Posterior vena cava (tissue), 2 donors: Measurements from ENCODE around the gene LMBRD2. TPM values are rescaled to one million over a fixed set of nuclear protein-coding genes. Genes with fewer than 3 reads are reported as not detected.
"Not testable (repeated sequence)": the region's sequence is repeated elsewhere in the genome, so short reads cannot be mapped to it uniquely, and the experiment has no call there.

Source experiments
- DNase-seq: peaks from one replicate; pipeline ENCODE4 v3.0.0-alpha.2; 2020; ENCODE audit warnings: low spot score
- intact Hi-C, 2 donors: fragments of 100-400 bp; cut with DNase I; formaldehyde crosslinking; loops; one replicate each; pipeline versions ENCODE4 v1.14.1 to v1.14.2; 2022 to 2023
- total RNA-seq, 2 donors: library from RNA; stranded (reverse); fragmentation: NEBNext Ultra II Directional; extraction: Animal tissue kit (Norgen Biotek cat#: 25700); gene quantifications; one replicate each; pipeline ENCODE4 v1.2.1, GENCODE V29; 2021
- donor health status: DM: yes; HTN: yes; CAD: no.
- donor health status: DM: yes; HTN: yes; CAD: no.

Gene LMBRD2
- total RNA-seq, 2 donors from 2014 or later, result 12.3 to 14.9 TPM

GRCh38 chr5:36129666-36130065, 22.0 kb downstream of the LMBRD2 start:
- DNase-seq, intact Hi-C loops: not testable (repeated sequence)

DNA sequence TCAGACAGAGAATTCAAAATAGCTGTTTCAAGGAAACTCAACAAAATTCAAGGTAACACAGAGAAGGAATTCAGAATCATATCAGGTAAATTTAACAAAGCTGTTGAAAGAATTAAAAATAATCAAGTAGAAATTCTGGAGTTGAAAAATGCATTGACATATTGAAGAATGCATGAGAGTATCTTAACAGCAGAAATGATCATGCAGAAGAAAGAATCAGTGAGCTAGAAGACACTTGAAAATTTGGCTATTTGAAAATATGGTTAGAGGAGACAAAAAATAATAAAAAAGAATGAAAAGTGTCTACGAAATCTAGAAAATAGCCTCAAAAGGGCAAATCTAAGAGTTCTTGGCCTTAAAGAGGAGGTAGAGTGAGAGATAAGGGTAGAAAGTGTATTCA, 22.9 kb downstream of the LMBRD2 start:
- intact Hi-C loops, result no loop called here
- DNase-seq, result no peak

DNA sequence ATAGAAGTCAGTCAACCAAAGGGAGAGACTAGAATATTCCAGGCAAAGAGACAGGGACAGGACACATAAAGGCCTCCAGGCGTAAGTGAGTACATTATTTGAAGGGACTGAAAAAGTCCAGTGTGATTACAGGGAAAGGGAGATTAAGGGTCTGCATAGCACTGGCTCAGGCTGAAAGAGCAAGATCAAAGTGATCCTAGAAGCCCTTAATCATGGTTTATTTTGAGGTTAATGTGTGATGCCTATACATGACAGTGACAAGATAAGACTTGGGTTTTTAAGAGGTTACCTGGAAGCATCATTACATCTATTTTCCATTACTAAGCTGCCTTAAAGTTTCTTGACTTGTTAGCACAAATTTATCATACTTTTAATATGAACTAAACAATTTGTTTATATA, 25.8 kb downstream of the LMBRD2 start:
- intact Hi-C loops, result no loop called here
- DNase-seq, result no peak

DNA sequence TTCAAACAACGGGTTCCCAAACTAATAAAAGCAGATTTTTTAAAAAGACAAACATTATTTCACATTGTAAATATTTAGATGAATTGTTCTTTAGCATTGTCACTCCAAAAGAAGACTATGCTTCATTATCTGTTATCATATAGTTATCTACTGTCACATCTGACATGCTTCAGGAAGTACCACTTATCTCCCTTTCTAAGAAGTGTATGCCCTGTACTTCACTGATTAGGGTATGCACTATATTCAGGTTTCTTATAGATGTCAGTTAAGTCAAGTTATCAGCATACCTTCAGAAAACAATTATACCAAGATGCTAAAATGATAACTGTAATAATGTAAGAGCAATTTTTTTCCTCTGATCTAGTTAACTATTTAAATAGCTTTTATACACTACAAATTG, 40.4 kb downstream of the LMBRD2 start:
- no peak for DNase-seq
- intact Hi-C loops, result no loop called here

- no peak for DNase-seq
- intact Hi-C loops, result no loop called here
These were observed 42.8 kb downstream of the LMBRD2 start for GRCh38 chr5:36108758-36109460.

DNA sequence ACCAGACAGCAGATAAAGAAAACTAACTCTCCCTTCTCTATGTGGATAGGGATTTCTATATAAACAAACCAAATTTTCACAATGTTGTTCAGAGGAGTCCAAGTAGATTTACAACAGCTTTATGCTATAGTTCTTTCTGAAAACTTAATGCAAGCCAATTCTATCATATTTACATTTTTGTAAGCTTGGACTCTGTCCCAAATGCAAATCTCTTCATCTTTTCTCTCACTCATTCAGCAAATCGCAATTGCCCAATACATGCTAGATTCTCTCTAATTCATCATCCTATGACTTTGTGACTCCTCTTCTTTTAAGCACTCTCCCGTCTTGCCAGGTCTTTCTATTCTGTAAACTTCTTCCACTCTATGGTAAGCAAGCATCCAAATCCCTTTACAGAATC, 45.9 kb downstream of the LMBRD2 start:
- no peak for DNase-seq
- intact Hi-C loops, result no loop called here

GRCh38 chr5:36099748-36100147, 51.9 kb downstream of the LMBRD2 start:
- DNase-seq, result no peak
- intact Hi-C loops, result no loop called here

DNA sequence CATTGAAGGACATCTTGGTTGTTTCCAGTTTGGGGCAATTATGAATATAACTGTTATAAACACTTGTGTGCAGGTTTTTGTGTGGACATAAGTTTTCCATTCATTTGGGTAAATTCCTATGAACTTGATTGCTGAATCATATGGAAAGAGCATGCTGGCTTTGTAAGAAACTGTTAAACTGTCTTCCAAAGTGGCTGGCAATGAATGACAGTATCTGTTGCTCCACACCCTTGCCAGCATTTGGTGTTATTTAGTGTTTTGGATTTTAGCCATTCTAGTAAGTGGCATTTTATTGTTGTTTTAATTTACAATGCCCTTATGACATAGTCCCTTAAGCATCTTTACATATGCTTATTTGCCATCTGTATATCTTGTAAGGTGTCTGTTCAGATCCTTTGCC, 55.2 kb downstream of the LMBRD2 start:
- no peak for DNase-seq
- intact Hi-C loops, result no loop called here

DNA sequence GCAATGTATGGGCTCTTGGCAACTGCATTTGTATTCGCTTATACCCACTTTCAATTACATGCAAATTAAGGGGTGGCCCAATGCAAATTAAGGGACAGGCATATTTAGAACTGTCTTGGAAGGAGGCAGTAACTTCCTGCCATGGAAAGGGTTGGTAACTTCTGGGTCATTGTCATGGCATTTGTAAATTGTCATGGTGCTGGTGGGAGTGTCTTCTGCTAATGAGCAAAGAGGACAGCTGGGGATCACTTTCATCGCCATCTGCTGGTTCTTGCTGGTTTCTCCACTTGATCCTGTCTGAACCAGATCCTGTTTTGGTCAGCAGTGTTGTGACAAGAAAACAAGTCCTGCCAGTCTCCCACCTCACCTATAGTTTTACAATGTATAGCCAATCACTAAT, 61.7 kb downstream of the LMBRD2 start:
- intact Hi-C loops, result no loop called here
- no peak for DNase-seq

GRCh38 chr5:36079200-36079781, 72.4 kb downstream of the LMBRD2 start:
- no peak for DNase-seq
- intact Hi-C loops, result no loop called here

DNA sequence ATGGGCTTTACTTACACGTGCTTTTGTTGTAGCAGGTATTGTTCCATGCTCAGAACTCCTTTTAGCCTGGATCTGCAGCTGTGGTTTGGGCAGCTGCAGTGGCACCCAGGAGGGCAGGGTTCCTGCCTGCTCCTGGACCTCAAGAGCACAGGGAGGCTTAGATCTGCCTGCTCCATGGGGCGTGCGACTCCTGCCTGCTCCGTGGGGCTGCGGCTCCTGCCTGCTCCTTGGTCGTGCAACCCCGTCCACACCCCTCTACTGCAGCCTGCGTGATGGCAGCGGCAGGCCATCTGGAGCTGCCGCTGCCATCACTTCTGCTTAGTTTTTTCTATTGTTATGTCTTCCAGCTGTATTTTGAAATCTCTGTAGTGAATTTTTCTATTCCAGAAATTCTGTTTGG, 73.3 kb downstream of the LMBRD2 start:
- intact Hi-C loops, result no loop called here
- no peak for DNase-seq

DNA sequence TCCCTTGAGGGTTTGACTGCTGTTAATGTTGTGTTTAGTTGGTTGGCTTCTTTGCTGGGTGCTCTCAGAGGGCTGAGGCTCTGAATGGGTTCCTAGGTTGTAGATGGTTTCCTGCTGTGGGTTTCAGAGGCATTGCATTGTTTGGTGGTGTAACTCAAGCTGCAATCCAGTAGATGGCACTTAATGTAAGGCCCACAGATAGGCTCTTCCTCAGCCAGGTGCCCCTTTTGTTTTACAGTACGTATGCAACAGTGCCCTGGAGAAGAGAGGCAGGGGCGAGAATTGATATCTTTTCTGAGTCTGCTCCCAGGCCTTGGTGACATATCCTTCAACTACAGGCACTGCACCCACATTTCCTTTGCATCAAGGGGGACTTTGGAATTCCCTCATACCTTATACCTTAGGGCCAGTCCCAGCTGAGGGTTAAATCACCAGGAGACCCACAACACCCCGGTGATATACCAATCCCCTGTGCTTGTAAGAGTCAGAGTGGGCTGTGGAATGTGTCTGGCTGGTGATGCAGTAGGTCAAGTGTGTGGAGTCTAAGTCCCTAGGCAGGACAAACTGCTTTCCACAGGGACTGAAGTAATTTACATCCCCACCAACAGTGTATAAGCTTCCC, 78.0 kb downstream of the LMBRD2 start:
- DNase-seq, result no peak
- intact Hi-C loops, result no loop called here

- intact Hi-C loops, result no loop called here
- no peak for DNase-seq
These were observed 80.8 kb downstream of the LMBRD2 start for GRCh38 chr5:36070687-36071571.

DNA sequence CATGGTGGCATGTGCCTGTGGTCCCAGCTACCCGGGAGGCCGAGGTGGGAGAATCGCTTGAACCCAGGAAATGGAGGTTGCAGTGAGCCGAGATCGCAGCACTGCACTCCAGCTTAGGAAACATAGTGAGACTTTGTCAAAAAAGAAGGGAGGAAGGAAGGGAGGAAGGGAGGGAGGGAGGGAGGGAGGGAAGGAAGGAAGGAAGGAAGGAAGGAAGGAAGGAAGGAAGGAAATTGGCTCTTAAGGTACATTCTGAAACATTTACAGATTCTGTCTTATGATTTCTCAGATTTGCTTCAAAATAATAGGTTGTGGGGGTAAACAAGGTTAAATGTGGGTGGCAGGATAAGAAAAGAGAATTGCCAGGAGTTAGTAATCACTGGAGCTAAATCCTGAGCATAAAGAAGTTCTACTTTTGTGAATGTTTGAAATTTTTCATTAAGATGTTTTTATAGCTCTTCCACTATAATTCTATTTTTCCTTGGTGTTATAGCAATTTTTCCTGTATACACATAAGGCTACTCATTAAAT, 82.9 kb downstream of the LMBRD2 start:
- intact Hi-C loops, result no loop called here
- no peak for DNase-seq

DNA sequence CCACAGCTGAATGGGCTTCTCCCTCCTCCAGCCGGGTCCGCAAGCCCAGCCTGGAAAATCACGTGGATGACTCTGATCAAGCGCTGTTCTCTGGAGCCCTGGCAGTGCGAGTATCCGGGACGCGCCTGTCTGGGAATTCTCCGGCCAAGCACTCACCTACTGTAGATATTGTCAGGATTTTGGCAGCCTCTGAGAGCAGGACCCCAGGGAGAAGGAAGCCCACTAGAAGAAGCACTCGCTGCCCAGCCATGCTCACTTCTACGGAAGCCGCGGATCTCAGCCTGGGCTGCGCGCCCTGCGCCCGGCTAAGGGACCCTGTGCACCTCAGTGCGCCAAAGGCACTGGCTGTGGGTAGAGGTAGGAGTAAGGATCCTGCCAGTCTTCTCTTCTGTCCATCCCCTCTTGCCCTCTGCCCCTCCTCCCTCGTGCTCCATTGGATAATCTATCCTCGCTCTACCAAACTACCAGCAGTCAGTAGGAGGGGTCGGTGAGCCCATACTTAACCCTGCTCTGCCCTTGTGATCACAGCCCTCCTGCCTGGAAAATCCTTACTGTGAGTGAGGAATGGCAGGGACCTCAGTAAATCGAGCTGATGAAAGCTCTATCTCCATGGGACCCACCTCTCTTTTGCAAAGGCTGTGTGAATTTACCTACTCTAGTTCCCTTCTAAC, 85.0 kb downstream of the LMBRD2 start, which contains the start of gene UGT3A2:
Gene UGT3A2 (minus strand): TSS at position 343 of the 671 bp plus-strand sequence. CDS start 93 bp downstream, at position 250.
- DNase-seq, result no peak
- intact Hi-C loops, result no loop called here

GRCh38 chr5:36066001-36066539, 85.6 kb downstream of the LMBRD2 start:
- DNase-seq, result no peak
- intact Hi-C loops, result no loop called here

GRCh38 chr5:36060420-36060887, 91.2 kb downstream of the LMBRD2 start:
- intact Hi-C loops, result no loop called here
- no peak for DNase-seq

- intact Hi-C loops, result no loop called here
- DNase-seq, result no peak
These were observed 91.9 kb downstream of the LMBRD2 start for GRCh38 chr5:36059571-36060419.
